B cell (primary cell): ENCODE data around the gene EPHB3. TPM values are rescaled to one million over a fixed set of nuclear protein-coding genes. Genes with fewer than 3 reads are reported as not detected.

Experiments used
- ATAC-seq: fragments of 200-7000 bp; cut with Tn5 transposase; one replicate; pipeline ENCODE4 v1.10.0; 2021; ENCODE audit warnings: low read depth, mild to moderate bottlenecking, moderate number of reproducible peaks, moderate library complexity
- CTCF ChIA-PET: fragments of 350-600 bp; sonication (Branson Sonifier 250); formaldehyde crosslinking; loops from one replicate; lab custom pipeline; 2021; ENCODE audit warnings: antibody characterized with exemption, inconsistent platforms; lab: Charles Lee
- POLR2A ChIA-PET: fragments of 350-600 bp; sonication (Branson Sonifier 250); formaldehyde crosslinking; loops from one replicate; lab custom pipeline; 2021; ENCODE audit warnings: antibody characterized with exemption; lab: Charles Lee
- DNase-seq: peaks from one replicate; pipeline ENCODE4 v3.0.0; 2013
- H2AFZ ChIP-seq: 2 replicates; pipeline ENCODE4 v1.6.1; 2012; ENCODE audit warnings: mild to moderate bottlenecking, low read depth, low read length; ENCODE audit not compliant: insufficient read depth, poor library complexity, severe bottlenecking
- H3K27ac ChIP-seq, 2 donors: 1 replicate in 1 of 2; 2 replicates in 1 of 2; pipeline ENCODE4 v1.5.1; 2012 to 2013; ENCODE audit warnings: low read length in 2 of 2, mild to moderate bottlenecking in 2 of 2, moderate library complexity in 1 of 2
- H3K27me3 ChIP-seq, 4 experiments: fragments of 200-600 bp in 1 of 4; sonication (generic) in 1 of 4; replicated peaks in 1 of 4; 1 replicate in 2 of 4; 2 replicates in 2 of 4; pipeline versions ENCODE4 v1.6.1 to v1.7.0; 2013 to 2016; ENCODE audit warnings: low read length in 3 of 4, mild to moderate bottlenecking in 2 of 4, mixed read lengths in 1 of 4, moderate library complexity in 1 of 4; ENCODE audit not compliant: insufficient read depth in 4 of 4, control insufficient read depth in 3 of 4; ENCODE audit errors: control extremely low read depth in 1 of 4
- H3K36me3 ChIP-seq, 2 experiments: replicated peaks in 1 of 2; 1 replicate in 1 of 2; 2 replicates in 1 of 2; pipeline versions ENCODE4 v1.6.1 to v1.7.1; 2013; ENCODE audit warnings: low read length in 1 of 2; ENCODE audit not compliant: insufficient read depth in 2 of 2, control insufficient read depth in 1 of 2; ENCODE audit errors: control extremely low read depth in 1 of 2, extremely low read depth in 1 of 2
- H3K4me1 ChIP-seq, 2 donors: fragments of 200-600 bp in 1 of 2; sonication (generic) in 1 of 2; 1 replicate in 1 of 2; 2 replicates in 1 of 2; pipeline versions ENCODE4 v1.5.1 to v1.6.1; 2013 to 2017; ENCODE audit warnings: low read length in 2 of 2; ENCODE audit not compliant: control insufficient read depth in 2 of 2, insufficient read depth in 2 of 2
- H3K4me2 ChIP-seq: replicated peaks from 2 replicates; pipeline ENCODE3; 2012; ENCODE audit warnings: mild to moderate bottlenecking, low read depth, low read length; ENCODE audit not compliant: poor library complexity, severe bottlenecking
- H3K4me3 ChIP-seq, 5 experiments: fragments of 200-600 bp in 1 of 5; sonication (generic) in 1 of 5; 1 replicate in 3 of 5; 2 replicates in 2 of 5; pipeline versions ENCODE4 v1.5.1 to v1.7.0; 2011 to 2016; ENCODE audit warnings: low read length in 4 of 5, mild to moderate bottlenecking in 4 of 5, low read depth in 2 of 5, control low read depth in 1 of 5, moderate library complexity in 1 of 5; ENCODE audit not compliant: insufficient read depth in 1 of 5; ENCODE audit errors: control extremely low read depth in 1 of 5, extremely low read depth in 1 of 5
- H3K79me2 ChIP-seq: fragments of 200-600 bp; sonication (generic); one replicate; pipeline ENCODE4 v1.6.0; 2016; ENCODE audit warnings: low read length; ENCODE audit not compliant: control insufficient read depth, insufficient read depth
- H3K9ac ChIP-seq: fragments of 200-600 bp; sonication (generic); 2 replicates; pipeline ENCODE4 v1.6.1; 2017; ENCODE audit warnings: mild to moderate bottlenecking, low read length, moderate library complexity
- H3K9me3 ChIP-seq, 3 donors: one replicate each; pipeline versions ENCODE4 v1.6.1 to v1.7.1; 2013; ENCODE audit warnings: low read length in 2 of 3; ENCODE audit not compliant: control insufficient read depth in 2 of 3, insufficient read depth in 1 of 3; ENCODE audit errors: control extremely low read depth in 1 of 3
- H4K20me1 ChIP-seq: 2 replicates; pipeline ENCODE4 v1.6.0; 2012; ENCODE audit warnings: mild to moderate bottlenecking, low read length; ENCODE audit not compliant: insufficient read depth, control insufficient read depth, poor library complexity, severe bottlenecking
- H3K27ac Mint-ChIP-seq: one replicate; pipeline ENCODE4 v1.8.0; 2021; ENCODE audit warnings: mixed read lengths
- H3K27me3 Mint-ChIP-seq: one replicate; pipeline ENCODE4 v1.8.0; 2021; ENCODE audit warnings: mixed read lengths
- H3K4me1 Mint-ChIP-seq: one replicate; pipeline ENCODE4 v1.8.0; 2021; ENCODE audit warnings: mixed read lengths
- H3K4me3 Mint-ChIP-seq: one replicate; pipeline ENCODE4 v1.8.0; 2021; ENCODE audit warnings: mixed read lengths
- H3K9me3 Mint-ChIP-seq: one replicate; pipeline ENCODE4 v1.8.0; 2022; ENCODE audit warnings: mixed read lengths; ENCODE audit not compliant: insufficient read depth
- EZH2 ChIP-seq: IDR thresholded peaks from 2 replicates; pipeline ENCODE4 v1.6.1; 2012; ENCODE audit warnings: borderline replicate concordance, low read depth, mild to moderate bottlenecking, moderate library complexity, low read length; ENCODE audit not compliant: insufficient read depth, poor library complexity, severe bottlenecking
- WGBS: methylation state at CpG from one replicate; pipeline ENCODE4 v1.1.5; 2013; ENCODE audit warnings: missing lambda C conversion rate; ENCODE audit not compliant: insufficient coverage; 5-methylcytosine and 5-hydroxymethylcytosine counted together
- intact Hi-C: fragments of 100-400 bp; cut with micrococcal nuclease; formaldehyde crosslinking; loops from one replicate; pipeline ENCODE4 v1.10.0; 2022
- polyA plus RNA-seq: library from polyadenylated mRNA; depleted of rRNA; stranded (reverse); fragments of >200 nt; gene quantifications from 2 replicates; pipeline ENCODE4 v1.2.3, GENCODE V29; 2012
- total RNA-seq, 2 donors: library from RNA; stranded (reverse); fragments of 120-200 nt in 1 of 2; gene quantifications; 1 replicate in 1 of 2; 2 replicates in 1 of 2; pipeline versions ENCODE4 v1.2.3 to v1.2.4, GENCODE V29; 2013 to 2022
- TF ChIP-seq, protein P1 (sequence below): fragments of 200-600 bp; IDR thresholded peaks from one replicate; pipeline ENCODE4 v1.8.0; 2022; ENCODE audit warnings: antibody characterized with exemption, mild to moderate bottlenecking

EPHB3 gene
- total and polyA plus RNA-seq, 2 donors (not counting 1 experiment from before 2014, with no cell fraction given) = 0.06 to 0.07 TPM

- no peak overlapping the region for H3K27ac ChIP-seq
- no peak for ATAC-seq
- H3K4me1 Mint-ChIP-seq = peaks cover 27% of the 10 kb centered on the region
- peak overlapping the region; percentile 49 for H3K4me3 Mint-ChIP-seq
- no peak overlapping the region for H3K9ac ChIP-seq
- H3K27me3 ChIP-seq = peaks cover 0 to 56% (median 32%) of the 10 kb centered on the region in 4 experiments
- TF ChIP-seq, protein P1, sequence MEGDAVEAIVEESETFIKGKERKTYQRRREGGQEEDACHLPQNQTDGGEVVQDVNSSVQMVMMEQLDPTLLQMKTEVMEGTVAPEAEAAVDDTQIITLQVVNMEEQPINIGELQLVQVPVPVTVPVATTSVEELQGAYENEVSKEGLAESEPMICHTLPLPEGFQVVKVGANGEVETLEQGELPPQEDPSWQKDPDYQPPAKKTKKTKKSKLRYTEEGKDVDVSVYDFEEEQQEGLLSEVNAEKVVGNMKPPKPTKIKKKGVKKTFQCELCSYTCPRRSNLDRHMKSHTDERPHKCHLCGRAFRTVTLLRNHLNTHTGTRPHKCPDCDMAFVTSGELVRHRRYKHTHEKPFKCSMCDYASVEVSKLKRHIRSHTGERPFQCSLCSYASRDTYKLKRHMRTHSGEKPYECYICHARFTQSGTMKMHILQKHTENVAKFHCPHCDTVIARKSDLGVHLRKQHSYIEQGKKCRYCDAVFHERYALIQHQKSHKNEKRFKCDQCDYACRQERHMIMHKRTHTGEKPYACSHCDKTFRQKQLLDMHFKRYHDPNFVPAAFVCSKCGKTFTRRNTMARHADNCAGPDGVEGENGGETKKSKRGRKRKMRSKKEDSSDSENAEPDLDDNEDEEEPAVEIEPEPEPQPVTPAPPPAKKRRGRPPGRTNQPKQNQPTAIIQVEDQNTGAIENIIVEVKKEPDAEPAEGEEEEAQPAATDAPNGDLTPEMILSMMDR = no peak
- no peak for TF ChIP-seq EZH2
- DNase-seq = no peak
- H3K27ac Mint-ChIP-seq = no peak overlapping the region
- WGBS = 20% methylated on average over 12 of the region's 14 CpGs
- H3K4me2 ChIP-seq = peak overlapping the region; percentile 60
- no peaks in the 10 kb centered on the region for H3K36me3 ChIP-seq
- no peaks in the 10 kb centered on the region for H3K9me3 Mint-ChIP-seq
- POLR2A ChIA-PET = no interaction called here
- CTCF ChIA-PET = interaction anchor here (0.6 to 1.0 kb wide), 3 partner anchors 41 to 1130 kb away, joined by 3 to 4 read pairs (median 3); partner anchors contain the start of gene EPHB3
- peaks cover 59% of the 10 kb centered on the region for H3K27me3 Mint-ChIP-seq
- intact Hi-C loops = no loop called here
- H3K4me1 ChIP-seq = peaks cover 27 to 36% of the 10 kb centered on the region in 2 donors
- H2AFZ ChIP-seq = peak overlapping the region; percentile 44
- H4K20me1 ChIP-seq = no peaks in the 10 kb centered on the region
- no peak overlapping the region for H3K4me3 ChIP-seq
- H3K79me2 ChIP-seq = no peaks in the 10 kb centered on the region
- H3K9me3 ChIP-seq = no peaks in the 10 kb centered on the region
These were observed 41.0 kb downstream of the EPHB3 start for GRCh38 chr3:184602372-184603150.
